NCI-H510A treated with DMSO at 0.1 percent for 48 hours (cell line): Measurements from ENCODE around the gene TRPC4.
A peak's percentile ranks its signal among the peaks of the same experiment; 100 is the strongest.
"Not testable (repeated sequence)": the region's sequence is repeated elsewhere in the genome, so short reads cannot be mapped to it uniquely, and the experiment has no call there.

Experiments
- DNase-seq: peaks from one replicate; lab custom pipeline; 2025; lab: John Stamatoyannopoulos, UW

TRPC4 gene

GRCh38 chr13:37816276-37816675 is 53.3 kb downstream of the TRPC4 start:
- no peak for DNase-seq

GRCh38 chr13:37811441-37811840 is 58.1 kb downstream of the TRPC4 start:
- DNase-seq = no peak

GRCh38 chr13:37806666-37807065 is 62.9 kb downstream of the TRPC4 start:
- DNase-seq = no peak

GRCh38 chr13:37797631-37798030 is 71.9 kb downstream of the TRPC4 start:
- no peak for DNase-seq

- not testable (repeated sequence) for DNase-seq
Observed at GRCh38 chr13:37796795-37797194, 72.8 kb downstream of the TRPC4 start.

- DNase-seq = no peak
Observed at GRCh38 chr13:37795326-37795725, 74.2 kb downstream of the TRPC4 start.

GRCh38 chr13:37791699-37792098 is 77.9 kb downstream of the TRPC4 start:
- no peak for DNase-seq

GRCh38 chr13:37788346-37788745 is 81.2 kb downstream of the TRPC4 start:
- no peak for DNase-seq

- DNase-seq = no peak
Observed at GRCh38 chr13:37777676-37778075, 91.9 kb downstream of the TRPC4 start.

GRCh38 chr13:37775871-37776270 is 93.7 kb downstream of the TRPC4 start:
- no peak for DNase-seq

GRCh38 chr13:37772644-37773043 is 96.9 kb downstream of the TRPC4 start:
- DNase-seq = no peak

- DNase-seq = no peak
Observed at GRCh38 chr13:37769545-37769944, 100.0 kb downstream of the TRPC4 start.

GRCh38 chr13:37769078-37769477 is 100.5 kb downstream of the TRPC4 start:
- DNase-seq = no peak

- no peak for DNase-seq
Observed at GRCh38 chr13:37766502-37766901, 103.1 kb downstream of the TRPC4 start.

GRCh38 chr13:37755349-37755748 is 114.2 kb downstream of the TRPC4 start:
- no peak for DNase-seq

GRCh38 chr13:37753776-37754175 is 115.8 kb downstream of the TRPC4 start:
- DNase-seq = no peak

- DNase-seq = no peak
Observed at GRCh38 chr13:37752146-37752545, 117.4 kb downstream of the TRPC4 start.

GRCh38 chr13:37751025-37751424 is 118.5 kb downstream of the TRPC4 start:
- no peak for DNase-seq

GRCh38 chr13:37748913-37749312 is 120.7 kb downstream of the TRPC4 start:
- DNase-seq = no peak

- DNase-seq = peak; percentile 30
Observed at GRCh38 chr13:37747071-37747612, 122.4 kb downstream of the TRPC4 start.

- DNase-seq = no peak
Observed at GRCh38 chr13:37741536-37741935, 128.0 kb downstream of the TRPC4 start.

GRCh38 chr13:37736045-37736444 is 133.5 kb downstream of the TRPC4 start:
- no peak for DNase-seq

GRCh38 chr13:37735293-37735692 is 134.3 kb downstream of the TRPC4 start:
- no peak for DNase-seq

GRCh38 chr13:37729876-37730275 is 139.7 kb downstream of the TRPC4 start:
- no peak for DNase-seq
